Stimulated activated naive B cell treated with anti-CD40 and anti-IgM and Interleukin-4, amounts not matched to agents 10 μg/mL and 1 μg/mL and 100 μg/mL, for 72 hours (primary cell): ENCODE data around the gene TTC21B.

Source experiments
- ATAC-seq, 2 donors: fragments of 150-1000 bp; cut with Tn5 transposase; replicated peaks; 2 replicates each; pipeline ENCODE4 v1.10.0; 2021; ENCODE audit warnings: moderate library complexity in 1 of 2
- DNase-seq: peaks from one replicate; pipeline ENCODE4 v3.0.0; 2021
- H3K27ac Mint-ChIP-seq: one replicate; pipeline ENCODE4 v1.8.0; 2022; ENCODE audit warnings: mild to moderate bottlenecking, mixed read lengths
- H3K27me3 Mint-ChIP-seq, 2 donors: one replicate each; pipeline ENCODE4 v1.8.0; 2022; ENCODE audit warnings: mixed read lengths in 2 of 2
- H3K36me3 Mint-ChIP-seq, 2 donors: one replicate each; pipeline ENCODE4 v1.8.0; 2022; ENCODE audit warnings: mixed read lengths in 2 of 2, mild to moderate bottlenecking in 1 of 2
- H3K4me1 Mint-ChIP-seq, 2 donors: one replicate each; pipeline ENCODE4 v1.8.0; 2022; ENCODE audit warnings: mixed read lengths in 2 of 2, mild to moderate bottlenecking in 1 of 2
- H3K4me3 Mint-ChIP-seq, 2 donors: one replicate each; pipeline ENCODE4 v1.8.0; 2022; ENCODE audit warnings: mild to moderate bottlenecking in 2 of 2, mixed read lengths in 2 of 2, moderate library complexity in 1 of 2
- H3K9me3 Mint-ChIP-seq, 2 donors: one replicate each; pipeline ENCODE4 v1.8.0; 2022; ENCODE audit warnings: mixed read lengths in 2 of 2, mild to moderate bottlenecking in 1 of 2

TTC21B gene

GRCh38 chr2:165952741-165953211 lies 800 bp downstream of the TTC21B start:
- Mint-ChIP-seq H3K27ac (no peak overlapping the region), H3K4me1 (peaks cover 2 to 11% of the 10 kb centered on the region in 2 donors), H3K4me3 (no peak overlapping the region), H3K9me3 (no peaks in the 10 kb centered on the region), H3K36me3 (peaks cover 2 to 4% of the 10 kb centered on the region in 2 donors), H3K27me3 (no peaks in the 10 kb centered on the region)
- DNase-seq (no peak), ATAC-seq (no peak)

GRCh38 chr2:165952085-165952484 lies 1.5 kb downstream of the TTC21B start:
- ATAC-seq (no peak), DNase-seq (no peak)
- no peaks in the 10 kb centered on the region for H3K27me3 Mint-ChIP-seq
- H3K4me3 Mint-ChIP-seq, result no peak overlapping the region
- H3K4me1 Mint-ChIP-seq, result peaks cover 2 to 11% of the 10 kb centered on the region in 2 donors
- H3K36me3 Mint-ChIP-seq, result peaks cover 6 to 8% of the 10 kb centered on the region in 2 donors
- no peak overlapping the region for H3K27ac Mint-ChIP-seq
- no peaks in the 10 kb centered on the region for H3K9me3 Mint-ChIP-seq

- peaks cover 6 to 8% of the 10 kb centered on the region in 2 donors for H3K36me3 Mint-ChIP-seq
- H3K4me1 Mint-ChIP-seq, result peaks cover 0 to 9% of the 10 kb centered on the region in 2 donors
- ATAC-seq, result no peak
- H3K4me3 Mint-ChIP-seq, result no peak overlapping the region
- no peak for DNase-seq
- H3K27ac Mint-ChIP-seq, result no peak overlapping the region
- no peaks in the 10 kb centered on the region for H3K9me3 Mint-ChIP-seq
- no peaks in the 10 kb centered on the region for H3K27me3 Mint-ChIP-seq
Observed at GRCh38 chr2:165950438-165950837, 3.1 kb downstream of the TTC21B start.

- H3K4me3 Mint-ChIP-seq, result no peak overlapping the region
- no peaks in the 10 kb centered on the region for H3K27me3 Mint-ChIP-seq
- no peak for DNase-seq
- ATAC-seq, result no peak
- H3K9me3 Mint-ChIP-seq, result no peaks in the 10 kb centered on the region
- peaks cover 1 to 5% of the 10 kb centered on the region in 2 donors for H3K4me1 Mint-ChIP-seq
- H3K36me3 Mint-ChIP-seq, result peaks cover 26 to 37% of the 10 kb centered on the region in 2 donors
- H3K27ac Mint-ChIP-seq, result no peak overlapping the region
Observed at GRCh38 chr2:165941827-165942226, 11.7 kb downstream of the TTC21B start.

- Mint-ChIP-seq H3K4me3 (no peak overlapping the region), H3K4me1 (peaks cover 1 to 5% of the 10 kb centered on the region in 2 donors), H3K27me3 (no peaks in the 10 kb centered on the region), H3K9me3 (no peaks in the 10 kb centered on the region), H3K27ac (no peak overlapping the region), H3K36me3 (peaks cover 23 to 51% of the 10 kb centered on the region in 2 donors)
- no peak for DNase-seq
- ATAC-seq, result no peak
Observed at GRCh38 chr2:165938237-165938636, 15.3 kb downstream of the TTC21B start.

- Mint-ChIP-seq H3K27ac (no peak overlapping the region), H3K36me3 (peaks cover 11 to 42% of the 10 kb centered on the region in 2 donors), H3K4me1 (peaks cover 0 to 2% of the 10 kb centered on the region in 2 donors), H3K27me3 (no peaks in the 10 kb centered on the region), H3K4me3 (no peak overlapping the region), H3K9me3 (no peaks in the 10 kb centered on the region)
- DNase-seq, result no peak
- ATAC-seq, result no peak
Observed at GRCh38 chr2:165933211-165933910, 20.2 kb downstream of the TTC21B start.

- ATAC-seq (no peak), DNase-seq (no peak)
- Mint-ChIP-seq H3K4me3 (no peak overlapping the region), H3K36me3 (peaks cover 21 to 36% of the 10 kb centered on the region in 2 donors), H3K27ac (no peak overlapping the region), H3K27me3 (no peaks in the 10 kb centered on the region), H3K9me3 (no peaks in the 10 kb centered on the region), H3K4me1 (no peaks in the 10 kb centered on the region)
Observed at GRCh38 chr2:165927774-165928173, 25.8 kb downstream of the TTC21B start.

GRCh38 chr2:165927353-165927752 lies 26.2 kb downstream of the TTC21B start:
- no peak for DNase-seq
- no peak for ATAC-seq
- no peaks in the 10 kb centered on the region for H3K4me1 Mint-ChIP-seq
- H3K4me3 Mint-ChIP-seq, result no peak overlapping the region
- peaks cover 23 to 39% of the 10 kb centered on the region in 2 donors for H3K36me3 Mint-ChIP-seq
- H3K27ac Mint-ChIP-seq, result no peak overlapping the region
- no peaks in the 10 kb centered on the region for H3K9me3 Mint-ChIP-seq
- no peaks in the 10 kb centered on the region for H3K27me3 Mint-ChIP-seq

GRCh38 chr2:165924946-165925345 lies 28.6 kb downstream of the TTC21B start:
- no peak for ATAC-seq
- no peaks in the 10 kb centered on the region for H3K9me3 Mint-ChIP-seq
- no peak for DNase-seq
- H3K4me1 Mint-ChIP-seq, result no peaks in the 10 kb centered on the region
- no peak overlapping the region for H3K4me3 Mint-ChIP-seq
- H3K27ac Mint-ChIP-seq, result no peak overlapping the region
- H3K36me3 Mint-ChIP-seq, result peaks cover 27 to 34% of the 10 kb centered on the region in 2 donors
- H3K27me3 Mint-ChIP-seq, result no peaks in the 10 kb centered on the region

- H3K4me3 Mint-ChIP-seq, result no peak overlapping the region
- H3K27me3 Mint-ChIP-seq, result no peaks in the 10 kb centered on the region
- peaks cover 18 to 29% of the 10 kb centered on the region in 2 donors for H3K36me3 Mint-ChIP-seq
Observed at GRCh38 chr2:165920748-165921147, 32.8 kb downstream of the TTC21B start.

GRCh38 chr2:165913636-165914035 lies 39.9 kb downstream of the TTC21B start:
- no peaks in the 10 kb centered on the region for H3K9me3 Mint-ChIP-seq
- no peak overlapping the region for H3K27ac Mint-ChIP-seq
- no peak for DNase-seq
- H3K4me3 Mint-ChIP-seq, result no peak overlapping the region
- H3K27me3 Mint-ChIP-seq, result no peaks in the 10 kb centered on the region
- H3K4me1 Mint-ChIP-seq, result no peaks in the 10 kb centered on the region
- peaks cover 10 to 24% of the 10 kb centered on the region in 2 donors for H3K36me3 Mint-ChIP-seq
- no peak for ATAC-seq

More at GRCh38 chr2:165920748-165921147, 32.8 kb downstream of the TTC21B start:
- no peak for DNase-seq
- ATAC-seq, result no peak
- Mint-ChIP-seq H3K4me1 (no peaks in the 10 kb centered on the region), H3K9me3 (no peaks in the 10 kb centered on the region), H3K27ac (no peak overlapping the region)

GRCh38 chr2:165911981-165912380 lies 41.6 kb downstream of the TTC21B start:
- DNase-seq (no peak), ATAC-seq (no peak)
- H3K4me3 Mint-ChIP-seq, result no peak overlapping the region
- H3K9me3 Mint-ChIP-seq, result no peaks in the 10 kb centered on the region
- peaks cover 9 to 25% of the 10 kb centered on the region in 2 donors for H3K36me3 Mint-ChIP-seq
- H3K27me3 Mint-ChIP-seq, result no peaks in the 10 kb centered on the region
- H3K27ac Mint-ChIP-seq, result no peak overlapping the region
- H3K4me1 Mint-ChIP-seq, result no peaks in the 10 kb centered on the region

GRCh38 chr2:165911231-165911630 lies 42.3 kb downstream of the TTC21B start:
- DNase-seq (no peak), ATAC-seq (no peak)
- peaks cover 9 to 26% of the 10 kb centered on the region in 2 donors for H3K36me3 Mint-ChIP-seq
- H3K27me3 Mint-ChIP-seq, result no peaks in the 10 kb centered on the region
- H3K4me3 Mint-ChIP-seq, result no peak overlapping the region
- no peaks in the 10 kb centered on the region for H3K4me1 Mint-ChIP-seq
- no peak overlapping the region for H3K27ac Mint-ChIP-seq
- no peaks in the 10 kb centered on the region for H3K9me3 Mint-ChIP-seq

GRCh38 chr2:165909466-165909865 lies 44.1 kb downstream of the TTC21B start:
- Mint-ChIP-seq H3K36me3 (peaks cover 13 to 35% of the 10 kb centered on the region in 2 donors), H3K27me3 (no peaks in the 10 kb centered on the region), H3K4me3 (no peak overlapping the region), H3K9me3 (no peaks in the 10 kb centered on the region), H3K27ac (no peak overlapping the region), H3K4me1 (no peaks in the 10 kb centered on the region)
- DNase-seq, result no peak
- ATAC-seq, result no peak

GRCh38 chr2:165905854-165906253 lies 47.7 kb downstream of the TTC21B start:
- peaks cover 15 to 37% of the 10 kb centered on the region in 2 donors for H3K36me3 Mint-ChIP-seq

More at GRCh38 chr2:165905854-165906253, 47.7 kb downstream of the TTC21B start:
- Mint-ChIP-seq H3K4me1 (peaks cover 3 to 7% of the 10 kb centered on the region in 2 donors), H3K27me3 (no peaks in the 10 kb centered on the region), H3K4me3 (no peak overlapping the region), H3K27ac (no peak overlapping the region), H3K9me3 (no peaks in the 10 kb centered on the region)
- no peak for ATAC-seq
- no peak for DNase-seq
